CD4-positive, alpha-beta T cell treated with Interleukin-10 for 1 hour (primary cell): ENCODE results near the gene BCL7C.

Experiments
- DNase-seq: peaks from one replicate; pipeline ENCODE4 v3.0.0-alpha.2; 2020

Gene BCL7C

GRCh38 chr16:30922420-30922959 is 28.6 kb upstream of the BCL7C start:
- DNase-seq = peak; percentile 100

GRCh38 chr16:30921748-30922419 is 28.0 kb upstream of the BCL7C start:
- DNase-seq = peak; percentile 90

- DNase-seq = no peak
Measured at GRCh38 chr16:30921459-30921747, 27.5 kb upstream of the BCL7C start.

- no peak for DNase-seq
Measured at GRCh38 chr16:30920891-30921290, 27.0 kb upstream of the BCL7C start.

- DNase-seq = no peak
Measured at GRCh38 chr16:30918614-30919013, 24.7 kb upstream of the BCL7C start.

- no peak for DNase-seq
Measured at GRCh38 chr16:30914830-30915229, 21.0 kb upstream of the BCL7C start.

- no peak for DNase-seq
Measured at GRCh38 chr16:30912794-30913412, 19.0 kb upstream of the BCL7C start.

- no peak for DNase-seq
Measured at GRCh38 chr16:30910427-30911029, 16.7 kb upstream of the BCL7C start.

- DNase-seq = no peak
Measured at GRCh38 chr16:30907064-30907463, 13.2 kb upstream of the BCL7C start.

- DNase-seq = no peak
Measured at GRCh38 chr16:30904114-30904780, 10.4 kb upstream of the BCL7C start.

- peak; percentile 10 for DNase-seq
Measured at GRCh38 chr16:30903596-30903995, 9.7 kb upstream of the BCL7C start.

GRCh38 chr16:30903002-30903401 is 9.1 kb upstream of the BCL7C start:
- DNase-seq = peak; percentile 10

- DNase-seq = peak; percentile 62
Measured at GRCh38 chr16:30902029-30902972, 8.4 kb upstream of the BCL7C start.

- DNase-seq = peak; percentile 5
Measured at GRCh38 chr16:30901201-30902028, 7.5 kb upstream of the BCL7C start.

GRCh38 chr16:30900588-30900987 is 6.7 kb upstream of the BCL7C start:
- DNase-seq = no peak

GRCh38 chr16:30899794-30900193 is 5.9 kb upstream of the BCL7C start:
- no peak for DNase-seq

- peak; percentile 82 for DNase-seq
Measured at GRCh38 chr16:30896889-30897733, 3.2 kb upstream of the BCL7C start.

- no peak for DNase-seq
Measured at GRCh38 chr16:30896261-30896888, 2.5 kb upstream of the BCL7C start, which contains the start of gene CTF1. Gene CTF1, plus strand, starts transcription at chr16:30896614. Its CDS starts 30 bp downstream, at chr16:30896644.

- no peak for DNase-seq
Measured at GRCh38 chr16:30895627-30896260, 1.9 kb upstream of the BCL7C start.
